GM18873 (cell line): ENCODE measurements around the gene DMWD.

Experiments used
- ATAC-seq: cut with Tn5 transposase; IDR thresholded peaks from one replicate; pipeline ENCODE4 v1.9.1; 2021; ENCODE audit warnings: mild to moderate bottlenecking, moderate library complexity, moderate number of reproducible peaks; ENCODE audit not compliant: unreplicated experiment, low FRiP score

Gene DMWD

DNA sequence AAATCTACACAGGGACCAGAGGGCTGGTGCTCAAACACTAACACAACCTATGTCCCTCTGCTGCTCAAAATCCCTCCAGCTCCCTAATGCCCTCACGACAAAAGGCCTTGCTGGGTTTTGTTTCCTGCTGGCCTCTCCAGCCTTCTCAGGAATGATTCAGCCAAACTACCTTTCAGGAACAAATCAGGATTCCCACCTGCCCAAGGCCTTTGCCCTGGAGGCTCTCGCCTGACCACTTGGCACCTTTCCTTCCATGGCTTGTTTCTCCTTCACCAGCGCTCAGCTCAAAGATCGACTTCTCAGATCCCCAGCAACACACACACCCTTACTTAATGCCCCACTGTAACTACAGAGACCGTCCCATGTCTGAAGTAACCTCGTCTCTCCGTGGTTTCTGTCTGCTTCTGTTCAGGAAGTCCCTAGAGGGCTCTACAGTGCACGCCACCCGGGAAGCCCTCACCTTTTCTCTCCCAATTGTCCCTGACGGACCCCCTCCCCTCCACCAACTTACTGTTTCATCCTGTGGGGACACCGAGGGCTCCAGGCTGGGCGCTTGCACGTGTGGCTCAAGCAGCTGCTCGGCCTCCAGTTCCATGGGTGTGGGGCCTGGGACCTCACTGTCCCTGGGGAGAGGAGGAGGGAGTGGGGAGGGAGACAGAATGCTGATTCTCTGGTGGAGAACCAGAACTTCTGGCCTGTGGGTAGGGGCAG, 20.4 kb downstream of the DMWD start:
- no peak for ATAC-seq

GRCh38 chr19:45771311-45771933, 21.2 kb downstream of the DMWD start:
- no peak for ATAC-seq

- no peak for ATAC-seq
These were observed 22.2 kb downstream of the DMWD start for GRCh38 chr19:45770192-45771101.

GRCh38 chr19:45769821-45770191, 22.8 kb downstream of the DMWD start:
- no peak for ATAC-seq

DNA sequence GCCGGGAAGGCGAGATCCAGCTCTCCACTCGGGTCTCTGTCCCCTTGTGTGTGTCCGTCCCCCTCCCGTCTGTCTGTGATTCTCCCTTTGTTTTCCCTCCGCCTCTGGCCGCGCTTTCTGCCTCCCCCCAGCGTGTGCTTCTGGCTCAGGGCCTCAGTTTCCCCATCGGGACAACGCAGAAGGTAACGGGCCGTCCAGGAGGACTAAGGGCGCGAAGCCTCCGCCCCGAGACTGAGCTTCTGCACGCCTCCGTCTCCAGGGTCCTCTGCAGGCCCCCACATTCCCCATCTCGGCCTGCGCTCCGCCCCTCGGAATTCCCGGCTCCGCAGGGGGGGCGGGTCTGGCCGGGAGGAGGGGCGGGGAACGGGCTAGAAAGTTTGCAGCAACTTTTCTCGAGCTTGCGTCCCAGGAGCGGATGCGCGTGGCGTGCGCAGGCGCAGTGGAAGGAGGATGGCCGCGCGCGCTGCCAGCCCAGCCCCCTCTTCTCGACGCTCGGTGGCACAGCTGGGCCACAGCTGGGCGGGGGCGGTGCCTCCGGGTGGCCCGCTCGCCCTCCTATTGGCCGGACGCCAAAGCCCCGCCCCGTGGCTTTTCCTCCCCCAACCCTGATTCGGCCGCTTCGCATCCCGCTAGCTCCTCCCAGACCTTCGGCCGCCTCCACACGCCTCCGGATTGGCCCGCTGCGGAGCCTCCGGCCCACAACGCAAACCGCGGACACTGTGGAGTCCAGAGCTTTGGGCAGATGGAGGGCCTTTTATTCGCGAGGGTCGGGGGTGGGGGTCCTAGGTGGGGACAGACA, 23.5 kb downstream of the DMWD start, which contains the start of gene SIX5:
Gene SIX5, minus strand, starts transcription at position 269 of the 799 bp plus-strand sequence. CDS start 408 bp downstream, outside the sequence.
- ATAC-seq = peak; percentile 66

- ATAC-seq = no peak
These were observed 24.0 kb downstream of the DMWD start for GRCh38 chr19:45768655-45768983.

GRCh38 chr19:45767881-45768654, 24.6 kb downstream of the DMWD start:
- no peak for ATAC-seq

- ATAC-seq = no peak
These were observed 25.2 kb downstream of the DMWD start for GRCh38 chr19:45767410-45767880.

GRCh38 chr19:45766869-45767346, 25.7 kb downstream of the DMWD start:
- ATAC-seq = no peak

DNA sequence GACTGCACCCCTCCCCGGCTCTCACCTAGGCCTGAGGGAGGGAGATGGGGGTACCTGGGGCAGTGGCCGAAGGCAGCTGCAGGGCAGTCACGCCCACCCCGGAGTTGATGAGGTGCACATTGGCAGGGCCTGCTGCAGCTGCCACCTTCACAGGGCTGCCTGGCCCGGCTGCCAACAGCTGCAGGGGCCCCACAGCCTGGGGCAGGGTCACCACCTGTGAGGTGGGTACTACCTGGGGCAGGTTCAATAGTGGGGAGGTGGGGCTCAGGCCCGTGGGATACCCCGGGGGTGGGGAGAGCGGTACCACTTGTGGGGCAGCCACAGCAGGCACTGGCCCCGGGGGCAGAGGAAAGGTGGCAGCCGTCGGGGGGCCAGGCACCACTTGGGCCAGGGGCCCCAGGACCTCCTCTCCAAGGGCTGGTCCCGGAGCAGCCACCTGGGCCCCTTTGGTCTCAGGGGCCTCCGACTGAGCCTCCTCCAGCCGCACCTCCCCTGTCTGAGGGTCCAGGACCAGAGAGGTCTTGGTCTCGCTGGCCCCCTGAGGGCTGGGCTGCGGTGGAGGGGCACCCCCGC, 26.3 kb downstream of the DMWD start:
- no peak for ATAC-seq

DNA sequence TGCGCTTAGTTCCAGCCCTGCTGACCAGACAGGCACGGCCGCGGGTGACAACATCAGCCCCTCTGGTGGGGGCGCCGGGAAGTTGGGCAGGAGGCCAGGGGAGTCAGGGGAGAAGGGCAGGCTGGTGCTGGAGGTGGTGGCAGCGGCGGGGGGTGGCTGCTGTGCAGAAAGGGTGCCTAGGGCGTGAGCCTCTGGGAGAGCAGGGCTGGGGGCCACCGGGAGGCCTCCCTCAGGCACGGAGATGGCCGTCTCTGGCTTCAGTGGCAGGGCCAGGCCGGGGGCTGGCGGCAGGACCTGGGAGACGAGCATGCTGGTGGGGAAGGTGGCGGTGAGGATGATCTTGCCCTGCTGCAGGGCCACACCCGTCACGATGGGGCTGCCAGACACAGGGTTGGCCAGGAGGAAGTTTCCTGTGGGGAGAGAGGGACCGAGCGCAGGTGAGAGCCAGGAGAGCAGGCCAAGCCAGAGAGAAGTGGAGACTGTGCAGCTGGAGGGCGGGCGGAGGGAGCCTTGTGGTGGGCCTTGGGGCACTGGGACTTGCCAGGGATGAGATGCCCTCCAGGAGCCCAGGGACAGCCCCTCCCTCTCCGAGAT, 26.8 kb downstream of the DMWD start:
- no peak for ATAC-seq

DNA sequence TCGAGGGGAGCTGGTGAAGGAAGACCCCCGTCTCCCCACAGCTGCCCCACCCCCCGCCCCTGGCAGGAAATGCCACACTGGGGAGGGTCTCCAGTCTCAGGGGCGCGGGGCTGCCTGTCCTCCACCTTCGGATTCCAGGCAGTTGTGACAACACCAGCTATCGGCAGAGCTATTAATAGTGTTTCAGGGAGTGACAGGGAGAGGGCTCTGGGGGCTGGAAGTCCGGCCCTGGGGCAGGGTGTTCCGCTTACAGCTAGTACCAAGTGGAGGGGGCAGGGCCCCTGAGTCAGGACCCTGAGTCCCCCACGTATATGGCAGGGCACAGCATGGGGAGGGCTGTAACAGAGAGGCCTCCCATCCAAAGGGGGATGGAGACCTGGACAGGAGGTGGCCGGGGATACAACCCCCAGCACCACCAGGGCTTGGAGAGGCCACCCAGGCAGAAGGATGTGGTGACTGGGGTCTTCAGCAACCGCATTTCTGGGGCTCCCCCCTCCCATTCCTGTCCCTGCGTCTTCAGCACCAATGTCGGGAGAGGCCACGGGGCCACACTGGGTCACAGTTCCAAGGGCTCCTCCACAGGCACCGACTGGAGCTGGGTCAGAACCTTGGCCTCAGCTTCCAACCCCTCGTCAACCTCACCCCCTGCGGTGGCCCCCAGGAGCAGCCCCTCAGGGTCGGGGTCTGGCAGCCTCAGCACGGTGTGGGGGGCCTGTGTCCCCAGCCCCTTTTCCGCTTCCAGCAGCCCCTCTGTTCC, 27.5 kb downstream of the DMWD start:
- ATAC-seq = no peak

DNA sequence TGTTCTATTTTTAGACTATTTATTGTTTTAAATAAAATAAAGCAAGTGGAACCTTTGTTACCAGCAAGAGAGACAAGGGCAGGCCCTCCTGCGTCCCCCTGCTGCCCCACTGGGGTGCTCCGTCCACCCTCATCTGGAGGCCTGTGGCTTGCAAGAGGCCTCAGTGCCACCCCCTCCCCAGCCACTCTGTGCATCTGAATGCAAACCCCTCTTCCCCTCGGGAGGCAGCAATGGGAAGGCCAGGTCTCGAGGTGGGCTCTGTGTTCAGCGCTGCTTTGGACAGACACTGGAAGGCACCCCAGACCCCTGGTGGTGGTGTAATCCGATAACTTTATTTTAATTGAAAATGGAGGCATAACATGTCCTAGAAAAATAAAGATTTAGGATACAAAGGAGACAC, 28.2 kb downstream of the DMWD start:
- ATAC-seq = no peak

DNA sequence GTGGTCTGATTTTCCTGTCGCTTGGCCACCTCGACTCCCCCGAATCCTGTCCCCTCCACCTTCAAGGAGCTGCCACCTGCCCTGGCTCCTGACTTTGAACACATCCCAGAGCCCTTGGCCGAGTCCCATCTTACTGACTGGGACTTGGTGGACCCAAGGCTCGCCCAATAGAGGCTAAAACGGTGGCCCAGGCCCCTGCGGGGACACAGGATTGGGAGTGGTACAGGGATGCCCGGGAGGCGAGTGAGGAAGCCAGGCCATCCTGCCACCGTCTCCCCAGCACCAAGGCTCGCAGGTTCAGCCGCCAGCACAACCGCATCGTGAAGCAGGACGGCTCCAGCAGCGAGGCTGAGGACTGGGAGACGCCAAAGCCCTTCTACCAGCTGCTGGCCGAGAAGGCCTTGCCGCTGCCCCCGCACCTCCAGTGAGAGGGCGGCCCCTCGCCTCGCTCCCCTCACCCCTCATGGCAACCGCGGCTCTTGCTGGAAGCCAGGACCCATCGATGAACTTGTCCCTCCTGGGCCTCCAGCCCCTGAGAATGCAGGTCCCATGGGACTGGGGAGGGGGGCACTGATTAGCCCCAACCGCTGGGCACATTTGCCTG, 28.9 kb downstream of the DMWD start:
- ATAC-seq = no peak

DNA sequence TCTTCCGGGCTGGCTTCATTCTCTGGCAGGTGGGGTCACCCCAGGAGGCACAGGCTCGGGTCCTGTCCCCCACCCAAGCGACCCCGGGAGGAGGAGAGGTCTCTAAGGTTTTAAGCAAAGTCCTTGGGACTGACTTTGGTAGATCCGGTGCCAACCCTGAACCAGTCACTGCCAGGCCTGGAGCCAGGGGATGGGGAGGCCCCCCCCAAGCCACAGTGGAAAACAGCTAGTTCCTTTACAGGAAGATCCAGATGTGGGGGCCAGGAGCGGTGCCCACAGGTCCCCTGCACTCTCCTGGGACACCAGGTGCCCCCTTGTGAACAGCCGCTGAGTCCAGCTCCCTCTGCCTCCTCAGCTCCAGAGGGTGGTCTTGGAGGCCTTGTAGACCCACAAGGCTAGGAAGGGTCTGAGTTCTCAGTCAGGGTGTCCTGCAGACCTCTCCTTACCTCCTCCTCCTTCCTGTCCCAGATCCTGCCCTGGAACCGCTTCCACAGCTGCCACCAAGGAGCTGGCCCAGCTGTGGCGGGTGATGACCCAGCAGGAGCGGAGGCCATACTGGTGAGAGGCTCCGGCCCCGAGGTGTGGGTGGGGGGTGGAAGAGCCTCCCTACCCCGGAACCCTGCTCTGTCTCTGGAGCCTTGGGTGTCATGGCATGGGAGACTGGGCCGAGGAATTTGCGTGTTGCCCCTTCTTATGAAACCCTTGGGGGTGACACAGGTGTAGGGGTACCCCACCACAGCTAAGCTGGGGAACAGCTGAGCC, 29.6 kb downstream of the DMWD start:
- ATAC-seq = no peak

DNA sequence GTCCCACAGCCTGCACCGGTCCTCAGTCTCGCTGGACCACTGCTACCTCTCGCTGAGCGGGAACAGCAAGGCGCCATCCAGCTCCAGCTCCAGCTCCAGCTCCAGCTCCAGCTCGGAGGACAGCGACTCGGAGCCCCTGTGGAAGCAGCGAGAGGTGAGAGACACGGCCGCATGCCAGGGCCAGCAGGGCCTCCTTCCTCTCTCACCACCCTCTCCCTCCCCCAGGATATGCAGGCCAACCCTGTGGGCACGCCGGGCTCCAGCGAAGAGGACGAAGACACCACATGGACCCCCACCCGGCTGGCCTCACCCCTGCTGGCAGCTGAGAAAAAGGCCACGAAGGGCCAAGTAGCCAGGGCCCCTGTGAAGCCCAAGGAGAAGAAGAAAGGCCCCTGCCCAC, 30.9 kb downstream of the DMWD start:
- no peak for ATAC-seq

DNA sequence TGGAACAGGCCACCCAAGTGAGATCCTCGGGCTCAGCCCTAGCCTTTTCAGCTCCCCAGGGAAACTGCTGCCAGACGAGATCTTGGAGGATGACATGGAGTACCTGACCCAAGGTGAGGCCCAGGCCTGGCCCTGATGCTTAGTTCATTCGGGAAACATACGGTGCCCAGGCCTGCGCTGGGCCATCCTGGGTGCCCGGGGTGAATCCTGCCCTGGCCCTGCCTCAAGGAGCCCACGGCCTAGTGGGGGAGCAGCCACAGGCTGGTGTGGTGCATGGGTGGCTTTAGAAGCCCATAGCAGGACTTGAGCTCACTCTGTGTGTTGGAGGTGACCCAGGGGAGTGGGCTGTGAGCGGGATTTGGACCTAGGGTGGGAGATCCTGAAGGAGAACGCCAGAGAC, 33.7 kb downstream of the DMWD start:
- no peak for ATAC-seq
